ENCODE measurements around the gene PDE3A.

GRCh38 chr12:20368114-20368650 is at the start of gene PDE3A:
- TF ChIP-seq, protein P1, sequence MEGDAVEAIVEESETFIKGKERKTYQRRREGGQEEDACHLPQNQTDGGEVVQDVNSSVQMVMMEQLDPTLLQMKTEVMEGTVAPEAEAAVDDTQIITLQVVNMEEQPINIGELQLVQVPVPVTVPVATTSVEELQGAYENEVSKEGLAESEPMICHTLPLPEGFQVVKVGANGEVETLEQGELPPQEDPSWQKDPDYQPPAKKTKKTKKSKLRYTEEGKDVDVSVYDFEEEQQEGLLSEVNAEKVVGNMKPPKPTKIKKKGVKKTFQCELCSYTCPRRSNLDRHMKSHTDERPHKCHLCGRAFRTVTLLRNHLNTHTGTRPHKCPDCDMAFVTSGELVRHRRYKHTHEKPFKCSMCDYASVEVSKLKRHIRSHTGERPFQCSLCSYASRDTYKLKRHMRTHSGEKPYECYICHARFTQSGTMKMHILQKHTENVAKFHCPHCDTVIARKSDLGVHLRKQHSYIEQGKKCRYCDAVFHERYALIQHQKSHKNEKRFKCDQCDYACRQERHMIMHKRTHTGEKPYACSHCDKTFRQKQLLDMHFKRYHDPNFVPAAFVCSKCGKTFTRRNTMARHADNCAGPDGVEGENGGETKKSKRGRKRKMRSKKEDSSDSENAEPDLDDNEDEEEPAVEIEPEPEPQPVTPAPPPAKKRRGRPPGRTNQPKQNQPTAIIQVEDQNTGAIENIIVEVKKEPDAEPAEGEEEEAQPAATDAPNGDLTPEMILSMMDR (conservative IDR thresholded peaks at IDR 0.05; ENCODE audit: low read length), result no peak
- no peak for TF ChIP-seq EZH2phosphoT487 (IDR thresholded peaks at IDR 0.05; ENCODE audit: borderline replicate concordance, low read depth, low read length)
